HepG2 (cell line): Measurements from ENCODE around the gene C1RL.

ENCODE experiments used
- CENPX ChIP-seq: sonication (generic); formaldehyde crosslinking; IDR thresholded peaks from 2 replicates; pipeline ENCODE4 v1.9.0; 2021; ENCODE audit warnings: mild to moderate bottlenecking, missing genetic modification reagents, moderate library complexity
- CTCF ChIP-seq: sonication (generic); formaldehyde crosslinking; IDR thresholded peaks from 2 replicates; pipeline ENCODE4 v1.5.0; 2020; ENCODE audit warnings: mild to moderate bottlenecking, missing genetic modification reagents, moderate library complexity
- E2F5 ChIP-seq: sonication (generic); formaldehyde crosslinking; conservative IDR thresholded peaks from 2 replicates; pipeline ENCODE4 v1.4.0; 2020; ENCODE audit warnings: missing genetic modification reagents
- HINFP ChIP-seq: sonication (generic); formaldehyde crosslinking; IDR thresholded peaks from 2 replicates; pipeline ENCODE4 v1.4.0; 2020; ENCODE audit warnings: low read depth, mild to moderate bottlenecking, missing genetic modification reagents
- HMG20A ChIP-seq: IDR thresholded peaks from 2 replicates; pipeline ENCODE4 v1.6.1; 2016; ENCODE audit warnings: borderline replicate concordance
- JUND ChIP-seq: sonication (generic); formaldehyde crosslinking; IDR thresholded peaks from 2 replicates; pipeline ENCODE4 v1.8.0; 2022; ENCODE audit warnings: mild to moderate bottlenecking, missing genetic modification reagents
- MAFK ChIP-seq, 2 experiments: IDR thresholded peaks in 1 of 2; conservative IDR thresholded peaks in 1 of 2; 2 replicates each; pipeline ENCODE4 v1.6.1; 2011; ENCODE audit warnings: improper control_type of control experiment in 2 of 2, low read length in 2 of 2
- PHB2 ChIP-seq: fragments of 450-650 bp; IDR thresholded peaks from 2 replicates; pipeline ENCODE4 v1.6.1; 2018; ENCODE audit not compliant: partially characterized antibody
- RNF219 ChIP-seq: sonication (generic); formaldehyde crosslinking; IDR thresholded peaks from 2 replicates; pipeline ENCODE4 v1.5.0; 2020; ENCODE audit warnings: mild to moderate bottlenecking, missing genetic modification reagents
- RXRA ChIP-seq: sonication (generic); formaldehyde crosslinking; IDR thresholded peaks from 2 replicates; pipeline ENCODE4 v1.5.1; 2020; ENCODE audit warnings: missing genetic modification reagents
- ZNF281 ChIP-seq: sonication (generic); formaldehyde crosslinking; IDR thresholded peaks from 2 replicates; pipeline ENCODE4 v1.4.0; 2020; ENCODE audit warnings: missing genetic modification reagents, borderline replicate concordance
- ZNF33A ChIP-seq: sonication (generic); formaldehyde crosslinking; IDR thresholded peaks from 2 replicates; pipeline ENCODE4 v1.5.1; 2020; ENCODE audit warnings: missing genetic modification reagents, mild to moderate bottlenecking, moderate library complexity, borderline replicate concordance
- ZNF781 ChIP-seq: sonication (generic); formaldehyde crosslinking; IDR thresholded peaks from 2 replicates; pipeline ENCODE4 v1.5.1; 2020; ENCODE audit warnings: borderline replicate concordance, mild to moderate bottlenecking, missing genetic modification reagents; ENCODE audit errors: not compliant biosample characterization

GRCh38 chr12:7066596-7066995, 42.4 kb downstream of the C1RL start:
- TF ChIP-seq MAFK (conservative IDR thresholded peaks at IDR 0.05 in 1 of 2, IDR thresholded peaks at IDR 0.05 in 1 of 2; ENCODE audit: low read length in 2 of 2): no peak
- no peak for TF ChIP-seq HMG20A (CRISPR knock-in tag)
- TF ChIP-seq CENPX (CRISPR knock-in tag): no peak
- TF ChIP-seq ZNF781 (CRISPR knock-in tag): no peak
- no peak for TF ChIP-seq HINFP (CRISPR knock-in tag)
- no peak for TF ChIP-seq RXRA (CRISPR knock-in tag)
- TF ChIP-seq JUND (CRISPR knock-in tag): no peak
- TF ChIP-seq ZNF33A (CRISPR knock-in tag): no peak
- no peak for TF ChIP-seq CTCF (CRISPR knock-in tag)
- no peak for TF ChIP-seq E2F5 (CRISPR knock-in tag)
- TF ChIP-seq RNF219: no peak
- no peak for TF ChIP-seq PHB2
- no peak for TF ChIP-seq ZNF281 (CRISPR knock-in tag)
